OCI-LY1 (cell line): Measurements from ENCODE around the gene IL15.
"Not testable (repeated sequence)": the region's sequence is repeated elsewhere in the genome, so short reads cannot be mapped to it uniquely, and the experiment has no call there.

Experiments used
- H2AFZ ChIP-seq: fragments of 200-600 bp; sonication (generic), shearing (Covaris generic); 2 replicates; pipeline ENCODE4 v1.6.0; 2014; ENCODE audit warnings: antibody characterized with exemption, mild to moderate bottlenecking, low read length
- H3F3A ChIP-seq: fragments of 200-600 bp; sonication (generic), shearing (Covaris generic); 2 replicates; pipeline ENCODE4 v1.6.0; 2014; ENCODE audit warnings: mild to moderate bottlenecking, antibody characterized with exemption, low read length, moderate library complexity; ENCODE audit not compliant: insufficient read depth
- H3K27ac ChIP-seq: fragments of 200-600 bp; sonication (generic); 2 replicates; pipeline ENCODE4 v1.5.1; 2014; ENCODE audit warnings: low read length, mixed run types, mild to moderate bottlenecking, low read depth; ENCODE audit not compliant: poor library complexity, severe bottlenecking
- H3K27me3 ChIP-seq: fragments of 200-600 bp; sonication (generic); 2 replicates; pipeline ENCODE4 v1.6.0; 2014; ENCODE audit warnings: antibody characterized with exemption, mild to moderate bottlenecking, low read length, moderate library complexity; ENCODE audit not compliant: insufficient read depth
- H3K36me3 ChIP-seq: fragments of 200-600 bp; sonication (generic); 2 replicates; pipeline ENCODE4 v1.6.1; 2014; ENCODE audit warnings: mild to moderate bottlenecking, antibody characterized with exemption, low read length, moderate library complexity, mixed read lengths; ENCODE audit not compliant: insufficient read depth
- H3K4me1 ChIP-seq: fragments of 200-600 bp; sonication (generic); 2 replicates; pipeline ENCODE4 v1.5.1; 2014; ENCODE audit warnings: mild to moderate bottlenecking, low read length, moderate library complexity; ENCODE audit not compliant: insufficient read depth, severe bottlenecking
- H3K4me2 ChIP-seq: fragments of 200-600 bp; sonication (generic), shearing (Covaris generic); 2 replicates; pipeline ENCODE4 v1.6.1; 2014; ENCODE audit warnings: low read length
- H3K4me3 ChIP-seq: fragments of 200-600 bp; sonication (generic); 2 replicates; pipeline ENCODE4 v1.5.1; 2014; ENCODE audit warnings: low read length, low read depth, mild to moderate bottlenecking, mixed read lengths; ENCODE audit not compliant: poor library complexity, severe bottlenecking
- H3K79me2 ChIP-seq: fragments of 200-600 bp; shearing (Covaris generic); 2 replicates; pipeline ENCODE4 v1.6.1; 2016; ENCODE audit warnings: mixed run types, low read length, mixed read lengths; ENCODE audit not compliant: insufficient read depth
- H3K9ac ChIP-seq: fragments of 200-600 bp; sonication (generic), shearing (Covaris generic); 2 replicates; pipeline ENCODE4 v1.6.1; 2014; ENCODE audit warnings: mild to moderate bottlenecking, low read length, mixed read lengths
- H3K9me2 ChIP-seq: fragments of 200-600 bp; sonication (generic), shearing (Covaris generic); 2 replicates; pipeline ENCODE4 v1.6.1; 2014; ENCODE audit warnings: low read depth, mild to moderate bottlenecking, low read length, mixed read lengths
- H3K9me3 ChIP-seq: fragments of 200-600 bp; shearing (Covaris generic); 2 replicates; pipeline ENCODE4 v1.6.1; 2014; ENCODE audit warnings: low read length, mixed read lengths
- H4K20me1 ChIP-seq: fragments of 200-600 bp; sonication (generic), shearing (Covaris generic); 2 replicates; pipeline ENCODE4 v1.6.0; 2016; ENCODE audit warnings: mild to moderate bottlenecking, low read length; ENCODE audit not compliant: insufficient read depth
- CTCF ChIP-seq: fragments of 200-600 bp; sonication (generic), shearing (Covaris generic); IDR thresholded peaks from 2 replicates; pipeline ENCODE4 v1.5.1; 2017; ENCODE audit warnings: mild to moderate bottlenecking, antibody characterized with exemption, low read length, moderate library complexity, mixed read lengths
- EZH2 ChIP-seq: fragments of 200-600 bp; sonication (generic), shearing (Covaris generic); IDR thresholded peaks from 2 replicates; pipeline ENCODE4 v1.8.0; 2017; ENCODE audit warnings: borderline replicate concordance, mixed run types, mild to moderate bottlenecking, antibody characterized with exemption, low read length, moderate library complexity, mixed read lengths

IL15 gene

GRCh38 chr4:141686879-141687278 is 50.5 kb downstream of the IL15 start:
- Histone ChIP-seq H3K79me2 (no peaks in the 10 kb centered on the region), H3K4me1 (no peaks in the 10 kb centered on the region), H4K20me1 (no peaks in the 10 kb centered on the region), H3K27ac (no peak overlapping the region), H3K9ac (no peak overlapping the region), H3K4me3 (no peak overlapping the region), H3F3A (no peaks in the 10 kb centered on the region), H3K4me2 (no peak overlapping the region), H2AFZ (no peak overlapping the region), H3K9me3 (no peaks in the 10 kb centered on the region), H3K27me3 (no peaks in the 10 kb centered on the region), H3K9me2 (no peaks in the 10 kb centered on the region), H3K36me3 (no peaks in the 10 kb centered on the region)
- TF ChIP-seq CTCF (no peak), EZH2 (no peak)

GRCh38 chr4:141689726-141690296 is 53.4 kb downstream of the IL15 start:
- not testable (repeated sequence) for H3K79me2 ChIP-seq, H3K27ac ChIP-seq, H3K9me2 ChIP-seq, H3K4me1 ChIP-seq, H3K36me3 ChIP-seq, H3K4me3 ChIP-seq, H4K20me1 ChIP-seq, H3K9me3 ChIP-seq, H3F3A ChIP-seq, H2AFZ ChIP-seq, H3K9ac ChIP-seq, H3K27me3 ChIP-seq, H3K4me2 ChIP-seq

- H3F3A ChIP-seq, H2AFZ ChIP-seq, H4K20me1 ChIP-seq, H3K27me3 ChIP-seq, H3K4me1 ChIP-seq, H3K9ac ChIP-seq, H3K36me3 ChIP-seq, H3K9me2 ChIP-seq, H3K79me2 ChIP-seq, H3K4me2 ChIP-seq, H3K9me3 ChIP-seq, H3K4me3 ChIP-seq, H3K27ac ChIP-seq: not testable (repeated sequence)
These were observed 54.9 kb downstream of the IL15 start for GRCh38 chr4:141691247-141691646.

- H3K27ac ChIP-seq = no peak overlapping the region
- no peaks in the 10 kb centered on the region for H3K9me2 ChIP-seq
- no peaks in the 10 kb centered on the region for H3K79me2 ChIP-seq
- no peak overlapping the region for H3K4me3 ChIP-seq
- no peaks in the 10 kb centered on the region for H3F3A ChIP-seq
- H3K27me3 ChIP-seq = no peaks in the 10 kb centered on the region
- H3K9ac ChIP-seq = no peak overlapping the region
- TF ChIP-seq EZH2 = no peak
- TF ChIP-seq CTCF = no peak
- H3K4me1 ChIP-seq = no peaks in the 10 kb centered on the region
- H2AFZ ChIP-seq = no peak overlapping the region
- H4K20me1 ChIP-seq = no peaks in the 10 kb centered on the region
- H3K9me3 ChIP-seq = no peaks in the 10 kb centered on the region
- no peaks in the 10 kb centered on the region for H3K36me3 ChIP-seq
- no peak overlapping the region for H3K4me2 ChIP-seq
These were observed 55.7 kb downstream of the IL15 start for GRCh38 chr4:141692081-141692480.
